ENCODE measurements around the gene PGGT1B.

GRCh38 chr5:115308815-115309214, 46.1 kb upstream of the PGGT1B start:
- no peak for TF ChIP-seq SIX5 (IDR thresholded peaks at IDR 0.05; ENCODE audit: low read depth, low read length)
- TF ChIP-seq CTCF (IDR thresholded peaks at IDR 0.05; ENCODE audit: control extremely low read depth in 1 of 3, insufficient read depth in 1 of 3, low read depth in 1 of 3, low read length in 3 of 3) = no peak
- no peak for TF ChIP-seq YY1 (IDR thresholded peaks at IDR 0.05; ENCODE audit: low read depth, low read length)
- TF ChIP-seq TCF12 (IDR thresholded peaks at IDR 0.05; ENCODE audit: low read depth, low read length) = no peak
- no peak for TF ChIP-seq POLR2A (IDR thresholded peaks at IDR 0.05; ENCODE audit: control extremely low read depth in 1 of 2, low read depth in 2 of 2, low read length in 2 of 2)
- no peak for TF ChIP-seq EP300 (IDR thresholded peaks at IDR 0.05; ENCODE audit: borderline replicate concordance in 1 of 2, low read depth in 2 of 2, low read length in 2 of 2)
- TF ChIP-seq SIN3A (conservative IDR thresholded peaks at IDR 0.05 in 1 of 2, IDR thresholded peaks at IDR 0.05 in 1 of 2; ENCODE audit: low read depth in 1 of 2, low read length in 2 of 2) = no peak
- TF ChIP-seq CBX8 (IDR thresholded peaks at IDR 0.05; ENCODE audit: borderline replicate concordance, low read depth, low read length) = no peak
- no peak for TF ChIP-seq ZNF274 (IDR thresholded peaks at IDR 0.05; ENCODE audit: borderline replicate concordance, extremely low read depth, low read length)

Data from H1 (cell line).